Endothelial cell of hepatic sinusoid (primary cell): ENCODE results near the gene TRIM44.
"Not testable (repeated sequence)": the region's sequence is repeated elsewhere in the genome, so short reads cannot be mapped to it uniquely, and the experiment has no call there.

Experiments
- in situ Hi-C: cut with HindIII; loops from 2 replicates; pipeline ENCODE4 v1.10.0; 2017; ENCODE audit warnings: low sequenced_read_pairs

Gene TRIM44

DNA sequence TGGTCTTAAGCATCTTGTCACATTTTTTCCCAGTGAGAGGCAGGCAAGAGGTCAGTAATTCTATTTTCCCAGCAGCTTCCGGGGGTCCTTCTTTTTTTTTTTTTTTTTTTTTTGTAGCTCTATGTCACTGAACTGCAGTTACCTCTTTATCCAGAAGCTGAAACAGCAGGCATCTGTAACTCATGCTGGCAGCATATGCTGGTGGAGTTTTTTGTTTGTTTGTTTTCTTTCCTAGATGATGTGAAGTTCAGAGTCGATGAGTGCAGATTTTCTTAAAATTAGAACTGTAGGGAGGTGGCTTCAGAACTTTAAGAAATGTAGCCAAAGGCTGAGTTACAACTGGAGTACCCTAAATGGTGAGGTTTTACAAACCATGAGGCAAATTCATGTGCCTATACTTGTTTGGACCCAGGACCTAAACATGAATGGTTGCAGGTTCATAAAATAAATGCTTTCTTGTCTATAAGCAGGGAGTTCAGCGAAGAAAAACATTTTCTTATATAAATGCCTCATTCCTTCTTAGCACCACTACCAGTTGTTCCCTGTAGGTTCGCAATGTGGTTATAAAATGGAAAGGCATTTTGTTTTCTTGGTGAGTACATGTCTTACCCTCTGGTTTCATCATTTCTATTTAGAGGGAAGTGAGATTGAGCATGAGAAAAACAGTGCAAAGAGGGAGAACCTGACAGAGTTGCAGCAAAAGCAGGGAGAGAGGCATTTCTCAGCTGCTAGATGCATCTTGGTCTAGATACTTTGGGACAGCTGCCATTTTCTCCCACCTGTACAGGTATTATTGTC lies 84.0 kb downstream of the TRIM44 start:
- in situ Hi-C loops, result no loop called here

DNA sequence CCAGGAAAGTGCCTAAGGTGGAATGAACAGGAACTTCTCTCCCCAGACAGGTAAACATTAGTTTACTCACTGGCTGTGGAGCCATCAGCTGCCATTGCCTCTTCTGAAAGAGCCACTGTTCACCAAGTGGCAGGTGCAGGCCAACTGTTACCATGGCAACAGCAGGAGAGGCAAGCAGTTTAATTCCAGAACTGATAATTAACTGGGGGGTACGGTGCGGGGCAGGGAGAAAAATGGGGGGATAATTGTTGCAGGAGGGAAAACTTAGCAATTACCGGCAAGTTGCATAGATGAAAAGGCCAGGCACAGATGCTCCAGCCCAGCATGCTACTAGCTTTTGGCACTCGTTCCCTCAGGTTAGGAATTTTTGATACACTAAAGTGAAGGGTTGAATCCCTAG lies 85.1 kb downstream of the TRIM44 start:
- in situ Hi-C loops, result no loop called here

DNA sequence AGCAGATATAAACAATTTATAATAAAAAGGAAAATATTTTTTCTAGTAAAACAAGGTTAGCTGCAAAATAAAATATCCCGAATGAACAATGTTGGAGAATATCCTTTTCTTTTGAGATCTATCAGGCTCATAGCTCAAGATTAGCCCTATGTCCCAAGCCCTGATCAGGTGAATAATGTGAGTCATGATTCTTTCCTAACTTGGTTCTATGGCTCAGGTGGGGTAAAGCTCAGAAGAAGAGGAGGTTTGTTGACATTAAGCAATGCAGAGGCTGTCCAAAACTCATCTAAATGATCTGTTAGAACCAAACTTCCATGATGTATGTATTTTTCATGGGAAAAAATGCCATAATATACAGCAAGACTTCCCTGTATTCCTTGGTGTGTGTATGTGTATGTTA lies 86.1 kb downstream of the TRIM44 start:
- in situ Hi-C loops, result no loop called here

DNA sequence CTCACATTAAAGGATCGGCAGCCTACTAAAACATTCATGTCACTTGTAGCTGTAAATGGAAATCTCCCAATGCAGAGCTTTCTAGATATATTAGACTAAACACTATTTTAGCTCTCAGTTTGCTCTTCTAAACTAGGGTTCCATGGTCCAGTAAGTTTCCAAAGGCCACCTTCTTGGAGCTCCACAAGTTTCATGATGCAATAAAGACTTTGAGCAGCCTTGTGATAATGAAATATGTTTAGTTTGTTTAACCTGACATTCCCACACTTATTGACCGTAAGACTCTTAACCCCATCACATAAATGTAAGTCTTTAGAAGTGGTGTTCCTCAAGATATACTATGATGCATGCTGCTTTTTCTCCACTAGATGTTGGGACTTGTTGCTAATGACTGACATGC lies 87.7 kb downstream of the TRIM44 start:
- in situ Hi-C loops, result no loop called here

DNA sequence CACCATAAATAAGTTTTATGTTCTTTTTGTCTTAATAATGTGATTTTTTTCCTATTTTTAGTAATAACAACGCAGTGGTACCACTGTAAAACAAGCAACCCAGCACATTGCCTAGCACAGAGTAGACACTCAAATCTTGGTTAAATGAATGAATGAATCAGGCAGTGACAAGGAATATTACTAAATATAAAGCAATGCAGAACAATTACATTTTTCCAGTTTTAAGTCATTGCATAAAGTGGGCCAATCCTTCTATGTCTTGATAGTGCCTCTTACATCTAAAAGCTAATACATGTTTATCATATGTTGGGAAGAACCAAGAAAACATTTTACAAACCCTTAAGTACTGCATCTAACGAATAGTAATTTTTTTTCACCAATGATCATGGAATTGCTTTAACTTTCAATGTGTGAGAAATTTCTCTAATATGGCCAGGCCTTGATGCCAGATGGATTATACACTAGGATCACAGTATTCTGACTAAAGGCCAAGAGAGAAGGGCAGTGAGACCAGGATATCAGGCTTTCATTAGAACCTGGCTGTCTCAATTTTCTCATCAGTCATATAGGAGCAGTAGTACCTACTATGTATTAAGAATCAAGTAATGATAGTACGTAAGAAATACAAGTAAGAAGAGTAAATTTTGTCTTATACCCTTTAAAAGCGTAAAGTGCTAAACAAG lies 88.5 kb downstream of the TRIM44 start:
- in situ Hi-C loops, result no loop called here

DNA sequence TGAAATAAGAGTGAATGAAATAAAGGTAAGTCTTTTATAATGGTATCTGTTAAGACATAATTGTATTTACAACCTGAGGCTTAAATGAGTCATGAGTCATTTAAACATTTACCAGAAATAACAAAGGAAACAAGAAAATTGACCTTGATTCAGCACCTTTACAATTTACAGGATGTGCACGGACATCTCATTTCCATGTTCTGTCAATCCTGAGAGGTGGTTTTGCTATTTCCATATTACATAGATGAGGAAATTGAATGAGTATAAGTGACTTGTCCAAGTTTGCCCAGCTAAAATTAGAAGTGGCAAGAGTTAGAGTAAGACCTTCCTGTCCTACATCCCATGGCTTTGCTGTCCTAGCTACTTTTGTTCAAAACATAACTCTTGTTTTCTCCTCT lies 89.1 kb downstream of the TRIM44 start:
- in situ Hi-C loops, result no loop called here

DNA sequence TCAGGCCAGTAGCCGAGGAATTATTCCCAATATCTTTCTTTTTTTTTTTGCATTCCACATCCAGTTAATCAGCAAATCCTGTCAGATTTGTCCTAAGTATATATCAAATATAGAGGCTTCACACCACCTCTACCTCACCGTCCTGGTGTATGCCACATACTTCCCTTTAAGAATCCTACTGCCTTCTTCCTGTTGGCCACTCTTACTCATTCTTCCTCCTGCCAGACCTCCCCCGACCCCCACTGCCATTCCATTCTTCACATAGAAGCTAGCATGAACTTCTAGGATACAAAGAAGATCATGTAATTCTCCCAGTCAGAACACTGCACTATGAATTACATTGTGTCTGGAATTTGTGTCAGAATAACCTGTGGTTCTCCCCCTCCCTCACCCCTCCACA lies 89.5 kb downstream of the TRIM44 start:
- in situ Hi-C loops, result no loop called here

DNA sequence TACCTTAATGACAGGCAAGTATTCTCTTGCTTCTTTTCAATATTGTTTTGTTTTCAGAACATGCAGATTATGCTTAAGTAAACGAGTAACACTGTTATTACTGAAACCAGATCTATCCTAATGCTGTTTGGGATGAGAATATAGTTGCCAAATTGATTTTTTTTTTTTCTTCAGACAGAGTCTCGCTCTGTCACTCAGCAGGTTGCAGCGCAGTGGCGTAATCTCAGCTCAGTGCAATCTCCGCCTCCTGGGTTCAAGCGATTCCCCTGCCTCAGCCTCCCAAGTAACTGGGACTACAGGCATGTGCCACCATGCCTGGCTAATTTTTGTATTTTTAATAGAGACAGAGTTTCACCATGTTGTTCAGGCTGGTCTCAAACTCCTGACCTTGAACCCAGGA lies 91.0 kb downstream of the TRIM44 start:
- in situ Hi-C loops, result not testable (repeated sequence)

DNA sequence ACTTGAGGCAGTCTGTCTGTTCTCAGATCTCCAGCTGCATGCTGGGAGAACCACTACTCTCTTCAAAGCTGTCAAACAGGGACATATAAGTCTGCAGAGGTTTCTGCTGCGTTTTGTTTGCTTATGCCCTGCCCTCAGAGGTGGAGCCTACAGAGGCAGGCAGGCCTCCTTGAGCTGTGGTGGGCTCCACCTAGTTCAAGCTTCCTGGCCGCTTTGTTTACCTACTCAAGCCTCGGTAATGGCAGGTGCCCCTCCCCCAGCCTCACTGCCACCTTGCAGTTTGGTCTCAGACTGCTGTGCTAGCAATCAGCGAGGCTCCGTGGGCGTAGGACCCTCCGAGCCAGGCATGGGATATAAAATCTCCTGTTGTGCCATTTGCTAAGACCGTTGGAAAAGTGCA lies 97.4 kb downstream of the TRIM44 start:
- in situ Hi-C loops, result not testable (repeated sequence)

DNA sequence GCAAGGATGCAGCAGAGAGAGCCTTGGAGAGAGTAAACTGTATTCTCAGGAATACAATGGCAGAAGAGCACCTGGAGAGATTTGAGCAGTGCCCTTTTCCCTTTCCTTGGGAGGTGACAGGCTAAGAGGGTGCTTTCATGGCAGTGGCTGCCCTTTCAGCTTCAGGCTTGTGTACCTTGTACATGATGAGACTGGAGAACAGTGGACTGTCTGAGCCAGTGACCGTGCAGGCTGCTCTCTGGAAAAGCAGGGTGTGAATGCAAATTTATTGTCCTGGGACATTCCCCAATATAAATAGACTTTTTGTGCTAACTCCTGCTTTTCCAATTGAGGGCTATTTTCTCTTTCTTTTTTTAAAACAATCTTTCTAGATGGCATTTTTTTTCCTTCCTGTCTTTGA lies 99.3 kb downstream of the TRIM44 start:
- in situ Hi-C loops, result no loop called here

DNA sequence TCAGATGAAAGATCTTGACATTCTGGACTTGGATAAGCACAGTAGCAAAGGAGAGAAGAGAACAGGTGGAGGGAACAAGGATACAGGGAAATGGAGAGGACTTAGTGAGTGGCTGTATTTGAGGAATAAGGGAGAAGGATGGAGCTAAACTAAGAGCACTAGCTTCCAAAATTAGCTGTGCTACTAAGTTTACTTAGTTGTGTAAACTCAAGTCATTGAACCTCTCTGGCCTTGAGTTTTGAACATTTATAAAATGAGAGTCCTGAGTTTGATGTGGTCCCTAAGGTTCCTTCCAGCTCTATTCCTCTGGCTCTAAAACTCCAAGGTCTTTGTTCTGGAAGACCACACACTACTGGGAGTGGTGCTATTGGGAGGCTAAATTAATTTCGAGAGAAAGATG lies 100.7 kb downstream of the TRIM44 start:
- in situ Hi-C loops, result no loop called here

DNA sequence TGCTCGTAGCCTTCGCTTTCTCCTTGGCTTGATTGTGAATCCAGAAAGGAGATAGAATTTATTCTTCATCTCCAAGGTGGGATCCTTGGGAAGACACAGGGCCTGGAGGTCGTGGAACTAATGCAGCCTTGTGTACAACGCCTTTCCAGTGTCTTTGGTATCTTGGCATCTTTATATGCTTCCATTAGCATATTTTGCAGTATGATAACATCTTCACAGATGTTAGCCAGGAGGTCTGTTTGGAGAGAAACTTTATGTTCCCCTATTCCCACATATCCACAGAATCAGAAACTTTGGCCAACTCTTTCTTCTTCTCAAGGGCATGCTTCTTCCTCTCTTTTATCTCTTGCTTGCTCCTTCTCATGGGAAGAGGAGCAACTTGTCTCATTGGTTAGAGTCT lies 101.2 kb downstream of the TRIM44 start:
- in situ Hi-C loops, result no loop called here

DNA sequence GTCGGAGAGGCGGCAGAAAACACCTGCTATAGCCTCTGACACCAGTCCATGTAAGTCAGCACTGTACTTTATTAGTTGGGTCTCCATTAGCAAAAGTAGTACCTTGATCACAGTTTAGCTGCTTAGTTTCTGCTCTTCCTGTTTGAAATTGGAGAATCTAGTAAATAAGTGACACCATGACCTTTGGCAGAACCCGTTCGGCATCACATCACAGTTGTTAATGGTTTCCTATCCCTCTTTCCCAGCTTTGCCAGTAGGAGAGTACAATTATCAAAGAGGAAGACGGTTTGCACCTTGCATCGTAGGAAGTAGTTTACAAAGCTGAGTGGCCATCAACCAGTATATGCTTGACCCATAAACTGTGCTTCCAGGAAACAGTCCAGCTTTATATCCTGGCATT lies 101.8 kb downstream of the TRIM44 start:
- in situ Hi-C loops, result no loop called here

DNA sequence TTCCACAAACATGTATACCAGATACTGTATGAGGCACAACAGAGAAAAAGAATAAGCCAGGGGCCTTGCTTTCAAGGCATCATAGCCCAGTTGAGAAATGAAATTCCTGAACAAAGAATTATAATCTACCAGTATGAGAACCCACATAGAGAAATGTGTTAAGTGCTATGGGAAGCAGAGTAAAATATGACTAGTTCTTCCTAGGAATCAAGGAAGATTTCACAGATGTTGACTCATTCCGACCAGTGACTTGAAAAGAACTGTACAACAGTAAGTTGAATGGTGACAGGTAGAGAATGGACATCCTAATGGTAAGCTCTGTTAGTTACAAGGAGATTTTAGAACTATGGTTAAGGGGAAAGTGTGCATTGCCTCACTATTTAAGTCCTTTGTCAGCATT lies 102.6 kb downstream of the TRIM44 start:
- in situ Hi-C loops, result loop anchor here (5.0 kb wide), 2 partner anchors 43 to 52 kb away; no protein-coding TSS in a partner anchor

DNA sequence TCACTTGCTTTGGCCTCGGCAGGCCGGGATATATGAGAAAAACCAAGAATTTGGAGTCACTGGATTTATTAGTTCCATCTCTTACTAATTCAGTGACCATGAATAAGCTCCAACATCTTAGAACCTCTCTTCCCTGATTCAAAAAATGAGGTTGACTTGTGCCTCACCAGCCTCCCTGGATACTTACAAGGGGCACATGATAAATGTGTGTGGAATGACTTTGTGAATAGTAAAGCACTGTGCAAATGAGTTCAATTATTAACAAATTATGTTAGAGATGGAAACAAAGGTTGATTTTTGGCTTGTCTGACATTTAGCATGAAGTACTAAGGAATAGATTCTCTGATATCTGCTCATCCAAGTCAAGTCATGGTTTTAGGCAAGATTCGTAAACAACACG lies 104.1 kb downstream of the TRIM44 start:
- in situ Hi-C loops, result loop anchor here (5.0 kb wide), 2 partner anchors 44 to 51 kb away; no protein-coding TSS in a partner anchor

DNA sequence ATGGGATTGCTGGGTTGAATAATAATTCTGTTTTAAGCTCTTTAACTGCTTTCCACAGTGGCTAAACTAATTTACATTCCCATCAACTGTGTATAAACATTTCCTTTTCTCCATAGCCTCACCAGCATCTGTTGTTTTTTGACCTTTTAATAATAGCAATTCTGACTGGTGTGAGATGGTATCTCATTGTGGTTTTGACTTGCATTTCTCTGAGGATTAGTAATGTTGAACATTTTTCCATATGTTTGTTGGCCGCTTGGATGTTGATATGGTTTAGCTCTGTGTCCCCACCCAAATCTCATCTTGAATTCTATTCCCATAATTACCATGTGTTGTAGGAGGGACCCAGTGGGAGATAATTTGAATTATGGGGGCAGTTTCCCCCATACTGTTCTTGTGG lies 107.8 kb downstream of the TRIM44 start:
- in situ Hi-C loops, result not testable (repeated sequence)

DNA sequence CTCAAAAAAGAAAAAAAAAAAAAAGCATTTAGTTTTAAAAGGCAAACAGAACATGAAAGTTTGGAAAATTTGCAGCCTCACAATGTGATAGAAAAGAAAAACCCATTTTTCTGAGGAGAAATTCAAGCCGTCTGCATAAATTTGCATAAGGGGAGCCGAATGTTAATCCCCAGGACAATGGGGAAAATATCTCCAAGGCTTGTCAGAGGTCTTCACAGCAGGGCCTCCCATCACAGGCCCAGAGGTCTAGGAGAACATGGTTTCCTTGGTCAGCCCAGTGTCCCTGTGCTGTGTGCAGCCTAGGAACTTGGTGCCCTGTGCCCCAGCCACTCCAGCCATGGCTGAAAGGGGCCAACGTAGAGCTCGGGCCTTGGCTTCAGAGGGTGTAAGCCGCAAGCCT lies 109.1 kb downstream of the TRIM44 start:
- in situ Hi-C loops, result no loop called here

DNA sequence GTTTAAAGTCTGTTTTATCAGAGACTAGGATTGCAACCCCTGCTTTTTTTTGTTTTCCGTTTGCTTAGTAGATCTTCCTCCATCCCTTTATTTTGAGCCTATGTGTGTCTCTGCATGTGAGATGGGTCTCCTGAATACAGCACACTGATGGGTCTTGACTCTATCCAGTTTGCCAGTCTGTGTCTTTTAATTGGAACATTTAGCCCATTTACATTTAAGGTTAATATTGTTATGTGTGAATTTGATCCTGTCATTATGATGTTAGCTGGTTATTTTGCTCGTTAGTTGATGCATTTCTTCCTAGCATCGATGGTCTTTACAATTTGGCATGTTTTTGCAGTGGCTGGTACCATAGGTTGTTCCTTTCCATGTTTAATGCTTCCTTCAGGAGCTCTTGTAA lies 114.7 kb downstream of the TRIM44 start:
- in situ Hi-C loops, result not testable (repeated sequence)

DNA sequence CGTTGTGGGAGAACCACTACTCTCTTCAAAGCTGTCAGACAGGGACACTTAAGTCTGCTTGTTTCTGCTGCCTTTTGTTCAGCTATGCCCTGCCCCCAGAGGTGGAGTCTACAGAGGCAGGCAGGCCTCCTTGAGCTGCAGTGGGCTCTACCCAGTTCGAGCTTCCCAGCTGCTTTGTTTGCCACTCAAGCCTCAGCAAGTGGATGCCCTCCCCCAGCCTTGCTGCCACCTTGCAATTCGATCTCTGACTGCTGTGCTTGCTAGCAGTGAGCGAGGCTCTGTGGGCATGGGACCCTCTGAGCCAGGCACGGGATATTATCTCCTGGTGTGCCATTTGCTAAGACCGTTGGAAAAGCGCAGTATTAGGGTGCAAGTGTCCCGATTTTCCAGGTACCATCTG lies 116.4 kb downstream of the TRIM44 start:
- in situ Hi-C loops, result not testable (repeated sequence)

DNA sequence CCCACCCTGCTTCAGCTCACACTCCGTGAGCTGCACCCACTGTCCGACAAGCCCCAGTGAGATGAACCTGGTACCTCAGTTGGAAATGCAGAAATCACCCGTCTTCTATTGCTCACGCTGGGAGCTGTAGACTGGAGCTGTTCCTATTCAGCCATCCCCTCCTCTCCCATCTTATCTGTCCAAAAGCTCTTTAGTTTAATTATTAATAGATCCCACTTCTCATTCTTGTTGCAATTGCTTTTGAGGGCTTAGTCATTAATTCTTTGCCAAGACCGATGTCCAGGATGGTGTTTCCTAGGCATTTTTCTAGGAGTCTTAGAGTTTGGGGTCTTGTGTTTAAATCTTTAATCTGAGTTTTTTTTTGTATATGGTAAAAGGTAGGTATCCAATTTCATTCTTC lies 116.8 kb downstream of the TRIM44 start:
- in situ Hi-C loops, result no loop called here

DNA sequence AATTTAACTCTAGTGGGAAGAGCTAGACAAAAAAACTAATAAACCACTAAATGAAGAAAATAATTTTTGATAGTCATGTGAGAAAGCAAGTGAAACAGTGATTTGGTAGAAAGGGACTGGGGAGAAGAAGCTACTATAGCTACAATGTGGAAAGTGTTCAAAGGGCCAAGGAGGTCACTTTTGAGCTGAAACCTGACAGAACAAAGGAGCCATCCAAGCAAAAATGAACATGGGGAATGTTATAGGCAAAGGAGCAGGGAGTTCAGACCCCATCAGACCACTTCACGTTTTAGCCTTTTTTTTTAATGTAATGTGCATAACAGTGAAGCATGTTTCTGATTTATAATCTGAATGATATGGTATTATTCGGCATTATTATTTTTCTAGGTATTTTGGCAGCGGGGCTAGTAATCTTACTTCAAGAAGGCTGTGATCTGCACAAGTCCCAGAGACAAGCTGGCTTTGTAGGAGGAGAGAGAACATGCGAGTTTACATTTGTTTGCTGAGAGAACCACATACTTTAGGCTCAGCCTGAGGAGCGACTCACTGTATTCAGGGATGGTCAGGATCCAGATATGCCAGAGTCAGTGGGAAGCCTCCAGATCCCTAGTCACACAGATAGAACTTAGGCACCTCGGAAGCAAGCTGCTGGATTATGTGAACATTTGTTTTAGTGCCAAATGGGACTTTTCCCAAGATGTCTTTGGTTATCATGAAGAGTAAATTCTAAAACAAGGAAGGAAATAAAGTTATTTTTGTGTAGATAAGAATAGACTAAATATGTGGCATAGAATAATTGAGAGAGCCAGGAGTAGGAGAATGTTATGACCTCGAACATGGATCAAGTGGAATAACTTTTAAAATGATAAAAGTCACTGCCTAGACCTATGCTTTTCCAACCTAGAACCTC lies 118.6 kb downstream of the TRIM44 start:
- in situ Hi-C loops, result no loop called here
